Keratinocyte (primary cell): ENCODE data around the gene PRKAR1A. TPM values are rescaled to one million over a fixed set of nuclear protein-coding genes. Genes with fewer than 3 reads are reported as not detected.

Experiments
- DNase-seq: peaks from one replicate; pipeline ENCODE4 v3.0.0-alpha.2; 2011; ENCODE audit warnings: low read depth, missing footprints, low spot score
- FAIRE-seq: peaks from 2 replicates; lab custom pipeline; 2011; peaks lifted over from hg19 to GRCh38; lab: Jason Lieb, UNC
- H2AFZ ChIP-seq: 2 replicates; pipeline ENCODE4 v1.6.0; 2012; ENCODE audit warnings: low read length, control low read depth, inconsistent platforms; ENCODE audit not compliant: control insufficient read depth
- H3K27ac ChIP-seq: 2 replicates; pipeline ENCODE4 v1.5.1; 2011; ENCODE audit warnings: low read length; ENCODE audit not compliant: control insufficient read depth, insufficient read depth
- H3K27me3 ChIP-seq: 3 replicates; pipeline ENCODE4 v1.6.0; 2011; ENCODE audit warnings: low read length; ENCODE audit not compliant: control insufficient read depth, insufficient read depth; ENCODE audit errors: extremely low read depth
- H3K36me3 ChIP-seq, 2 experiments: 2 replicates in 1 of 2; 3 replicates in 1 of 2; pipeline ENCODE4 v1.5.1; 2011; ENCODE audit warnings: low read length in 2 of 2, mild to moderate bottlenecking in 1 of 2; ENCODE audit not compliant: control insufficient read depth in 2 of 2, insufficient read depth in 2 of 2; ENCODE audit errors: extremely low read depth in 1 of 2
- H3K4me1 ChIP-seq: 3 replicates; pipeline ENCODE4 v1.5.1; 2011; ENCODE audit warnings: low read length; ENCODE audit not compliant: control insufficient read depth, insufficient read depth; ENCODE audit errors: extremely low read depth
- H3K4me2 ChIP-seq: 3 replicates; pipeline ENCODE4 v1.6.0; 2011; ENCODE audit warnings: low read depth, low read length; ENCODE audit not compliant: control insufficient read depth, insufficient read depth; ENCODE audit errors: extremely low read depth
- H3K4me3 ChIP-seq, 3 experiments: fragments of 200-600 bp in 1 of 3; sonication (generic) in 1 of 3; 2 replicates in 2 of 3; 3 replicates in 1 of 3; pipeline ENCODE4 v1.5.1; 2011 to 2016; ENCODE audit warnings: low read length in 3 of 3, mild to moderate bottlenecking in 3 of 3, control low read depth in 2 of 3, inconsistent platforms in 1 of 3, low read depth in 1 of 3, mixed read lengths in 1 of 3, mixed run types in 1 of 3, moderate library complexity in 1 of 3; ENCODE audit not compliant: control insufficient read depth in 2 of 3, insufficient read depth in 2 of 3; ENCODE audit errors: extremely low read depth in 1 of 3
- H3K79me2 ChIP-seq: 2 replicates; pipeline ENCODE4 v1.6.0; 2012; ENCODE audit warnings: low read length; ENCODE audit not compliant: control insufficient read depth, insufficient read depth
- H3K9ac ChIP-seq: 3 replicates; pipeline ENCODE4 v1.6.0; 2011; ENCODE audit warnings: low read length; ENCODE audit not compliant: control insufficient read depth, insufficient read depth; ENCODE audit errors: extremely low read depth
- H3K9me1 ChIP-seq: 3 replicates; pipeline ENCODE4 v1.6.0; 2011; ENCODE audit warnings: low read length; ENCODE audit not compliant: control insufficient read depth, insufficient read depth; ENCODE audit errors: extremely low read depth
- H3K9me3 ChIP-seq: 2 replicates; pipeline ENCODE4 v1.5.1; 2012; ENCODE audit warnings: low read depth, low read length; ENCODE audit not compliant: control insufficient read depth
- H4K20me1 ChIP-seq: 3 replicates; pipeline ENCODE4 v1.6.0; 2011; ENCODE audit warnings: low read length; ENCODE audit not compliant: control insufficient read depth, insufficient read depth; ENCODE audit errors: extremely low read depth
- CTCF ChIP-seq, 3 experiments: IDR thresholded peaks in 1 of 3; conservative IDR thresholded peaks in 1 of 3; optimal IDR thresholded peaks in 1 of 3; 2 replicates in 2 of 3; 3 replicates in 1 of 3; pipeline versions ENCODE3 to v1.5.1; 2011; ENCODE audit warnings: low read length in 3 of 3, mild to moderate bottlenecking in 3 of 3, moderate library complexity in 2 of 3, control low read depth in 1 of 3, inconsistent platforms in 1 of 3; ENCODE audit not compliant: insufficient read depth in 2 of 3; ENCODE audit errors: extremely low read depth in 1 of 3
- EZH2 ChIP-seq: IDR thresholded peaks from one replicate; pipeline ENCODE4 v1.6.1; 2012; ENCODE audit warnings: inconsistent platforms, mild to moderate bottlenecking, low read length, moderate library complexity
- dilution Hi-C: fragments of 300-500 bp; cut with MboI; formaldehyde crosslinking; loops from one replicate; pipeline ENCODE4 v1.7.0; 2020; ENCODE audit warnings: low sequenced_read_pairs; ENCODE audit not compliant: extremely low pct_ligation_motif_present
- polyA plus RNA-seq, 5 experiments: library from polyadenylated mRNA; depleted of rRNA in 3 of 5; stranded (reverse) in 3 of 5; stranded (forward) in 1 of 5; unstranded in 1 of 5; fragments of >200 nt; gene quantifications; 1 replicate in 1 of 5; 2 replicates in 3 of 5; 3 replicates in 1 of 5; pipeline versions ENCODE4 v1.2.1 to v1.2.3, GENCODE V29; 2011 to 2012; ENCODE audit warnings: missing spikeins in 2 of 5, low read depth in 1 of 5, low replicate concordance in 1 of 5

PRKAR1A gene
- polyA plus RNA-seq, 1 donor (not counting 4 experiments of a cell fraction or from before 2014, with no cell fraction given), result 212 TPM

- Histone ChIP-seq H3K9me3 (no peaks in the 10 kb centered on the region), H3K4me1 (peaks cover 8% of the 10 kb centered on the region), H3K9me1 (no peaks in the 10 kb centered on the region), H3K4me3 (no peak overlapping the region), H3K79me2 (no peaks in the 10 kb centered on the region), H3K36me3 (no peaks in the 10 kb centered on the region), H3K27ac (no peak overlapping the region), H4K20me1 (no peaks in the 10 kb centered on the region), H3K27me3 (peaks cover 22% of the 10 kb centered on the region), H2AFZ (no peak overlapping the region), H3K9ac (no peak overlapping the region), H3K4me2 (no peak overlapping the region)
- dilution Hi-C loops, result no loop called here
- FAIRE-seq (no peak), DNase-seq (no peak)
- no peak for TF ChIP-seq EZH2
- no peak for TF ChIP-seq CTCF (optimal IDR thresholded peaks at IDR 0.05 in 1 of 3, IDR thresholded peaks at IDR 0.05 in 1 of 3, conservative IDR thresholded peaks at IDR 0.05 in 1 of 3; ENCODE audit: extremely low read depth in 1 of 3, insufficient read depth in 2 of 3, low read length in 3 of 3)
These were observed 85.8 kb downstream of the PRKAR1A start for GRCh38 chr17:68598074-68598473.

- no peak overlapping the region for H3K4me2 ChIP-seq
- H3K36me3 ChIP-seq, result no peaks in the 10 kb centered on the region
- no peaks in the 10 kb centered on the region for H3K79me2 ChIP-seq
- H2AFZ ChIP-seq, result no peak overlapping the region
- no peaks in the 10 kb centered on the region for H3K9me1 ChIP-seq
- no peak overlapping the region for H3K9ac ChIP-seq
- H3K27me3 ChIP-seq, result peaks cover 22% of the 10 kb centered on the region
- FAIRE-seq (no peak), DNase-seq (no peak)
- H3K9me3 ChIP-seq, result no peaks in the 10 kb centered on the region
- TF ChIP-seq EZH2 (no peak), CTCF (optimal IDR thresholded peaks at IDR 0.05 in 1 of 3, IDR thresholded peaks at IDR 0.05 in 1 of 3, conservative IDR thresholded peaks at IDR 0.05 in 1 of 3; ENCODE audit: extremely low read depth in 1 of 3, insufficient read depth in 2 of 3, low read length in 3 of 3) (no peak)
- no peak overlapping the region for H3K4me3 ChIP-seq
- dilution Hi-C loops, result no loop called here
- peaks cover 8% of the 10 kb centered on the region for H3K4me1 ChIP-seq
- H4K20me1 ChIP-seq, result no peaks in the 10 kb centered on the region
- no peak overlapping the region for H3K27ac ChIP-seq
These were observed 86.3 kb downstream of the PRKAR1A start for GRCh38 chr17:68598545-68598961.
